HepG2 (cell line): ENCODE measurements around the gene LRRC10B. TPM values are rescaled to one million over a fixed set of nuclear protein-coding genes. Genes with fewer than 3 reads are reported as not detected.

Experiments used
- ATAC-seq: fragments of 200-7000 bp; cut with Tn5 transposase; 3 replicates; pipeline ENCODE4 v1.9.1; 2020; ENCODE audit warnings: mild to moderate bottlenecking, moderate library complexity
- BruUV-seq: library from RNA; stranded (reverse); fragments of 400-500 nt; replicated peaks from 2 replicates; lab custom pipeline; 2021; lab: Mats Ljungman, UMichigan
- CTCF ChIA-PET: fragments of 300-600 bp; formaldehyde crosslinking; extraction: SDS; loops from one replicate; lab custom pipeline; 2021; ENCODE audit warnings: low total read pairs, inconsistent platforms, low intra/inter-chr PET ratio; lab: Yijun Ruan, JAX
- POLR2A ChIA-PET: fragments of 350-600 bp; sonication (Branson Sonifier 250); formaldehyde crosslinking; loops from one replicate; lab custom pipeline; 2020; ENCODE audit warnings: antibody characterized with exemption, inconsistent platforms; lab: Yijun Ruan, JAX
- DNase-seq: peaks from one replicate; pipeline ENCODE4 v3.0.0-alpha.2; 2015; ENCODE audit warnings: low spot score
- FAIRE-seq: peaks from 3 replicates; lab custom pipeline; 2011; peaks lifted over from hg19 to GRCh38; lab: Jason Lieb, UNC
- H2AFZ ChIP-seq: one replicate; pipeline ENCODE4 v1.6.1; 2011; ENCODE audit warnings: low read length, inconsistent platforms
- H3K27ac ChIP-seq: fragments of 300-600 bp; 3 replicates; pipeline ENCODE4 v1.8.0; 2011; ENCODE audit warnings: mixed run types, mild to moderate bottlenecking, mixed read lengths, low read length, inconsistent platforms; ENCODE audit not compliant: insufficient read depth; ENCODE audit errors: extremely low read length
- H3K27me3 ChIP-seq, 2 experiments: fragments of 200-600 bp in 1 of 2; 2 replicates in 1 of 2; 3 replicates in 1 of 2; pipeline versions ENCODE4 v1.6.0 to v1.8.0; 2011; ENCODE audit warnings: low read length in 2 of 2, mild to moderate bottlenecking in 2 of 2, moderate library complexity in 2 of 2, inconsistent platforms in 1 of 2; ENCODE audit not compliant: insufficient read depth in 2 of 2, control insufficient read depth in 1 of 2
- H3K36me3 ChIP-seq, 2 experiments: fragments of 200-600 bp in 1 of 2; replicated peaks in 1 of 2; 2 replicates in 1 of 2; 3 replicates in 1 of 2; pipeline versions ENCODE4 v1.5.1 to v1.8.0; 2011; ENCODE audit warnings: low read length in 2 of 2, inconsistent platforms in 1 of 2; ENCODE audit not compliant: insufficient read depth in 2 of 2, control insufficient read depth in 1 of 2
- H3K4me1 ChIP-seq: 2 replicates; pipeline ENCODE4 v1.5.1; 2012; ENCODE audit warnings: low read length, inconsistent platforms; ENCODE audit not compliant: insufficient read depth
- H3K4me2 ChIP-seq: 2 replicates; pipeline ENCODE4 v1.6.0; 2011; ENCODE audit warnings: low read depth, low read length, inconsistent platforms
- H3K4me3 ChIP-seq, 3 experiments: fragments of 200-600 bp in 1 of 3; sonication (generic), shearing (Covaris generic) in 1 of 3; replicated peaks in 1 of 3; 2 replicates each; pipeline ENCODE4 v1.5.1; 2011 to 2016; ENCODE audit warnings: low read length in 3 of 3, inconsistent platforms in 2 of 3, low read depth in 2 of 3, mild to moderate bottlenecking in 2 of 3, control low read depth in 1 of 3, mixed read lengths in 1 of 3; ENCODE audit not compliant: insufficient read depth in 1 of 3
- H3K79me2 ChIP-seq: one replicate; pipeline ENCODE4 v1.6.1; 2011; ENCODE audit warnings: low read length, inconsistent platforms; ENCODE audit not compliant: insufficient read depth
- H3K9ac ChIP-seq: 2 replicates; pipeline ENCODE4 v1.6.0; 2011; ENCODE audit warnings: mild to moderate bottlenecking, low read depth, low read length, inconsistent platforms; ENCODE audit not compliant: insufficient read depth
- H3K9me3 ChIP-seq: 2 replicates; pipeline ENCODE4 v1.5.1; 2012; ENCODE audit warnings: mild to moderate bottlenecking, low read length
- H4K20me1 ChIP-seq: 2 replicates; pipeline ENCODE4 v1.6.0; 2011; ENCODE audit warnings: inconsistent platforms, mild to moderate bottlenecking, low read length, moderate library complexity; ENCODE audit not compliant: insufficient read depth
- ARID4A ChIP-seq: sonication (generic); formaldehyde crosslinking; IDR thresholded peaks from 2 replicates; pipeline ENCODE4 v1.5.0; 2020; ENCODE audit warnings: mild to moderate bottlenecking, missing genetic modification reagents, borderline replicate concordance
- CEBPG ChIP-seq: IDR thresholded peaks from 2 replicates; pipeline ENCODE4 v1.6.1; 2016
- EEA1 ChIP-seq: sonication (generic); formaldehyde crosslinking; IDR thresholded peaks from 2 replicates; pipeline ENCODE4 v1.5.1; 2020; ENCODE audit warnings: mild to moderate bottlenecking, missing genetic modification reagents, borderline replicate concordance
- MED1 ChIP-seq: sonication (generic); formaldehyde crosslinking; IDR thresholded peaks from 2 replicates; pipeline ENCODE4 v1.4.0; 2020; ENCODE audit warnings: missing genetic modification reagents
- RFXANK ChIP-seq: IDR thresholded peaks from 2 replicates; pipeline ENCODE4 v1.6.1; 2016
- SIX4 ChIP-seq: sonication (generic); formaldehyde crosslinking; IDR thresholded peaks from 2 replicates; pipeline ENCODE4 v1.4.0; 2020; ENCODE audit warnings: missing genetic modification reagents
- SP4 ChIP-seq: sonication (generic); formaldehyde crosslinking; IDR thresholded peaks from 2 replicates; pipeline ENCODE4 v1.8.1; 2023; ENCODE audit warnings: mild to moderate bottlenecking, missing genetic modification reagents
- ZNF12 ChIP-seq: sonication (generic); formaldehyde crosslinking; IDR thresholded peaks from 2 replicates; pipeline ENCODE4 v1.5.0; 2020; ENCODE audit warnings: missing genetic modification reagents
- ZNF350 ChIP-seq: sonication (generic); formaldehyde crosslinking; IDR thresholded peaks from 2 replicates; pipeline ENCODE4 v1.4.0; 2020; ENCODE audit warnings: mild to moderate bottlenecking, low read depth, missing genetic modification reagents, borderline replicate concordance
- ZNF407 ChIP-seq: sonication (generic); formaldehyde crosslinking; IDR thresholded peaks from one replicate; pipeline ENCODE4 v1.5.1; 2020; ENCODE audit warnings: mild to moderate bottlenecking, missing genetic modification reagents; ENCODE audit errors: not compliant biosample characterization
- ZNF549 ChIP-seq: sonication (generic); formaldehyde crosslinking; IDR thresholded peaks from 2 replicates; pipeline ENCODE4 v1.5.0; 2020; ENCODE audit warnings: missing genetic modification reagents
- ZNF776 ChIP-seq: sonication (generic); formaldehyde crosslinking; IDR thresholded peaks from 2 replicates; pipeline ENCODE4 v1.4.0; 2020; ENCODE audit warnings: mild to moderate bottlenecking, missing genetic modification reagents
- ZNF816 ChIP-seq: sonication (generic); formaldehyde crosslinking; IDR thresholded peaks from 2 replicates; pipeline ENCODE4 v1.8.0; 2022; ENCODE audit warnings: missing genetic modification reagents, mild to moderate bottlenecking, borderline replicate concordance
- ZNF879 ChIP-seq: sonication (generic); formaldehyde crosslinking; IDR thresholded peaks from 2 replicates; pipeline ENCODE4 v1.8.1; 2023; ENCODE audit warnings: missing genetic modification reagents
- WGBS: methylation state at CpG from one replicate; pipeline ENCODE4 v1.1.6; 2017; ENCODE audit warnings: low lambda C conversion rate; 5-methylcytosine and 5-hydroxymethylcytosine counted together
- in situ Hi-C: cut with HindIII; loops from 2 replicates; pipeline ENCODE4 v1.10.0; 2017; ENCODE audit warnings: low pct_unique_long_range_greater_than_20kb; ENCODE audit not compliant: extremely low pct_ligation_motif_present
- intact Hi-C: fragments of 100-400 bp; cut with micrococcal nuclease; formaldehyde crosslinking; loops from one replicate; pipeline ENCODE4 v1.10.0; 2022; ENCODE audit not compliant: unreplicated experiment
- polyA plus RNA-seq, 8 experiments: library from polyadenylated mRNA; depleted of rRNA in 3 of 8; stranded (reverse) in 7 of 8; unstranded in 1 of 8; fragments of >200 nt; fragmentation: Illumina TruSeq in 4 of 8; extraction: Trizol in 4 of 8; gene quantifications; 2 replicates each; pipeline versions ENCODE4 v1.2.1 to v1.2.3, GENCODE V29; 2011 to 2016; ENCODE audit warnings: low read depth in 4 of 8, missing spikeins in 1 of 8, mixed read lengths in 1 of 8; ENCODE audit not compliant: insufficient read depth in 1 of 8
- total RNA-seq, 5 experiments: library from RNA; depleted of rRNA; stranded (reverse); fragments of >200 nt; fragmentation: Illumina TruSeq; extraction: Trizol; gene quantifications; 2 replicates each; pipeline ENCODE4 v1.2.3, GENCODE V29; 2016; ENCODE audit warnings: low read depth in 1 of 5

LRRC10B gene
- total and polyA plus RNA-seq, 2 of the 13 experiments (the other 11 are each of a cell fraction or from before 2014, with no cell fraction given) = not detected

- CTCF ChIA-PET = no interaction called here
- peaks cover 0 to 1% of the 10 kb centered on the region in 2 experiments; a peak in 1 of 5 replicates for H3K27me3 ChIP-seq
- H3K4me3 ChIP-seq = no peak overlapping the region
- H3K4me2 ChIP-seq = no peak overlapping the region
- no peak overlapping the region for H2AFZ ChIP-seq
- no peak overlapping the region for H3K9ac ChIP-seq
- in situ Hi-C loops = no loop called here
- ATAC-seq (no peak), DNase-seq (no peak), FAIRE-seq (no peak)
- no peaks in the 10 kb centered on the region for H4K20me1 ChIP-seq
- BruUV-seq = no TSS peak
- H3K9me3 ChIP-seq = no peaks in the 10 kb centered on the region
- intact Hi-C loops = no loop called here
- no peaks in the 10 kb centered on the region for H3K36me3 ChIP-seq
- H3K79me2 ChIP-seq = no peaks in the 10 kb centered on the region
- H3K27ac ChIP-seq = no peak overlapping the region
- H3K4me1 ChIP-seq = peaks cover 17% of the 10 kb centered on the region
- POLR2A ChIA-PET = no interaction called here
- WGBS = 65% methylated on average over 14 of the region's 14 CpGs
- TF ChIP-seq ZNF407 (CRISPR knock-in tag) (no peak), CEBPG (CRISPR knock-in tag) (no peak), EEA1 (CRISPR knock-in tag) (no peak), ZNF350 (CRISPR knock-in tag) (no peak), RFXANK (CRISPR knock-in tag) (no peak), ZNF816 (CRISPR knock-in tag) (no peak), ZNF549 (CRISPR knock-in tag) (no peak), SIX4 (CRISPR knock-in tag) (no peak), ARID4A (no peak), ZNF776 (no peak), ZNF12 (CRISPR knock-in tag) (no peak), MED1 (CRISPR knock-in tag) (no peak), ZNF879 (CRISPR knock-in tag) (no peak), SP4 (CRISPR knock-in tag) (no peak)
Measured at GRCh38 chr11:61539831-61540357, 31.3 kb downstream of the LRRC10B start.
